Body of pancreas (tissue), 4 donors: ENCODE data around the gene RAD23B. TPM values are rescaled to one million over a fixed set of nuclear protein-coding genes. Genes with fewer than 3 reads are reported as not detected.

Experiments used
- ATAC-seq: fragments of 150-250 bp; one replicate; pipeline ENCODE4 v1.9.1; 2016
- DNase-seq, 4 donors: peaks; one replicate each; pipeline ENCODE4 v3.0.0-alpha.2; 2019
- H3K27ac ChIP-seq, 4 donors: fragments of 200-600 bp; sonication (generic); 1 replicate in 3 of 4; 2 replicates in 1 of 4; pipeline versions ENCODE4 v1.5.1 to v1.6.1; 2016 to 2019; ENCODE audit warnings: mild to moderate bottlenecking in 1 of 4, mixed read lengths in 1 of 4, moderate library complexity in 1 of 4
- H3K27me3 ChIP-seq, 2 donors: fragments of 200-600 bp; sonication (generic); one replicate each; pipeline ENCODE4 v1.6.0; 2016; ENCODE audit warnings: mild to moderate bottlenecking in 1 of 2
- H3K36me3 ChIP-seq, 2 donors: fragments of 200-600 bp; sonication (generic); replicated peaks in 1 of 2; 2 replicates each; pipeline ENCODE4 v1.5.1; 2016; ENCODE audit warnings: low read depth in 2 of 2; ENCODE audit not compliant: insufficient read depth in 1 of 2
- H3K4me1 ChIP-seq: fragments of 200-600 bp; sonication (generic); one replicate; pipeline ENCODE4 v1.6.0; 2016
- H3K4me3 ChIP-seq, 2 donors: fragments of 200-600 bp; sonication (generic); 1 replicate in 1 of 2; 2 replicates in 1 of 2; pipeline ENCODE4 v1.5.1; 2016 to 2019
- H3K9me3 ChIP-seq, 3 donors: fragments of 200-600 bp; sonication (generic); 1 replicate in 2 of 3; 2 replicates in 1 of 3; pipeline ENCODE4 v1.5.1; 2016
- CTCF ChIP-seq, 7 experiments: fragments of 450-650 bp in 4 of 7; fragments of 200-600 bp in 3 of 7; sonication (generic) in 3 of 7; IDR thresholded peaks; one replicate each; pipeline ENCODE4 v1.5.1; 2016 to 2019; ENCODE audit warnings: antibody characterized with exemption in 7 of 7
- POLR2A ChIP-seq, 3 donors: fragments of 450-650 bp; IDR thresholded peaks; one replicate each; pipeline ENCODE4 v1.6.1; 2016; ENCODE audit warnings: antibody characterized with exemption in 3 of 3, mild to moderate bottlenecking in 2 of 3
- WGBS, 2 donors: methylation state at CpG; one replicate each; pipeline ENCODE4 v1.1.5; 2017; 5-methylcytosine and 5-hydroxymethylcytosine counted together
- intact Hi-C: fragments of 100-400 bp; cut with DNase I; formaldehyde crosslinking; loops from one replicate; pipeline ENCODE4 v1.15.1; 2023
- total RNA-seq, 2 donors: library from RNA; depleted of rRNA; stranded (reverse); fragments of >200 nt; gene quantifications; one replicate each; pipeline ENCODE4 v1.1.0, GENCODE V29; 2016

The RAD23B gene
- total RNA-seq, 2 donors from 2014 or later = 47.1 to 50.6 TPM

DNA sequence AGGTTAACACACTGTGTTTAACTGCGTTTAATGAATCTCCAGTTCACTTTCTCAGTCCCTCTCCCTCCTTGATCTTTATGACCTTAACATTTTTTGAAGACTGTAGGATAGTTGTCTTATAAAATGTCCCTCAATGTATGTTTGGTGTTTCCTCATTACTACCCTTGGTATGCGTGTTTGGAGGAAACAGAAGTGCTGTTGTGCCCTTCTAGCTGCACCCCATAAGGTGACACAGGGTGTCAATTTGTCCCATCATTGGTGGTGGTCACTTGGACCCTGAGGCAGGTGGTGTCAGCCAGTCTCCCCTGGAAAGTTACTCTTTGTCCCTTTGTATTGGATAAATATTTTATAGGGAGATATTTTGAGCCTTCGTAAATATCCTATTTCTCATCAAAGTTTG is 52.3 kb downstream of the RAD23B start:
- Histone ChIP-seq H3K36me3 (peaks cover 0 to 21% of the 10 kb centered on the region in 2 donors), H3K9me3 (no peaks in the 10 kb centered on the region), H3K27me3 (no peaks in the 10 kb centered on the region), H3K4me1 (peaks cover 15% of the 10 kb centered on the region), H3K4me3 (no peak overlapping the region), H3K27ac (no peak overlapping the region)
- TF ChIP-seq CTCF (IDR thresholded peaks at IDR 0.05) (no peak), POLR2A (IDR thresholded peaks at IDR 0.05) (no peak)
- 91 to 94% methylated on average over 3 of the region's 3 CpGs for WGBS, 2 donors
- no peak for ATAC-seq
- intact Hi-C loops = no loop called here
- no peak for DNase-seq

DNA sequence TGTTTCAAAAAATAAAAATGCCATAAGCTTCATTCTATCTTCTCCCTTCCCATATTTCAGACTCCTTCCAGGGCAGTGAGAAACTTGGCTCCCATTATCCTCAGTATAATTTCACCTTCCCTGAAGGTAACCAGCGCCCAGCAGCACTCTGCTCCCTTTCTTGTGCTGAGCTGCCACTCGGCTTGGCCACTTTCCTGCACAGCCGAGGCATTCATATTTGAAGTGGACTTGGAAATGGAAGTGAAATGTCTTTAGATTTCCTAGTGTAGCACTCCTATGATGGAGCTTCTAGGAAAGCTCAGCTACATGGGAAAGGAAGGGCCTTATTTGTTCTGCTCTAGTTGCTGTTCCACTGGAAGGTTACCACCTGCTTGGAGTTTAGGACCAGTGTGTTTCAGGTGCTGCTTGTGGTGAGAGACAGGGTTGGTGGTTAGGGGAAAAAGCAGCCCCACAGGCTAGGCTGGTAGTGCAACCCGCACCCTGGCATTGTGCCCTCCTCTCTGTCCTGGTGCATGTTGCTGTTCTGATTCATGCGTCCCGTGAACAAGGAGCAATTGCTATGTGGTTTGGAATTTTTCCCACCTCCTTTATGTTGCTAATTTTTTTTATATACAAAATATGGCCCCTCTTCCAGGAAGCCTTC is 53.8 kb downstream of the RAD23B start:
- peaks cover 25% of the 10 kb centered on the region for H3K4me1 ChIP-seq
- H3K36me3 ChIP-seq = peaks cover 0 to 11% of the 10 kb centered on the region in 2 donors
- DNase-seq (peak; percentile 34 to 78 (median 50)), ATAC-seq (peak; percentile 19)
- H3K27me3 ChIP-seq = no peaks in the 10 kb centered on the region
- no peaks in the 10 kb centered on the region for H3K9me3 ChIP-seq
- no peak overlapping the region for H3K27ac ChIP-seq
- intact Hi-C loops = no loop called here
- H3K4me3 ChIP-seq = no peak overlapping the region
- TF ChIP-seq CTCF (IDR thresholded peaks at IDR 0.05) (peak in 1 of 7 experiments; percentile 2), POLR2A (IDR thresholded peaks at IDR 0.05) (no peak)
- WGBS, 2 donors = 47 to 48% methylated on average over 6 of the region's 6 CpGs

DNA sequence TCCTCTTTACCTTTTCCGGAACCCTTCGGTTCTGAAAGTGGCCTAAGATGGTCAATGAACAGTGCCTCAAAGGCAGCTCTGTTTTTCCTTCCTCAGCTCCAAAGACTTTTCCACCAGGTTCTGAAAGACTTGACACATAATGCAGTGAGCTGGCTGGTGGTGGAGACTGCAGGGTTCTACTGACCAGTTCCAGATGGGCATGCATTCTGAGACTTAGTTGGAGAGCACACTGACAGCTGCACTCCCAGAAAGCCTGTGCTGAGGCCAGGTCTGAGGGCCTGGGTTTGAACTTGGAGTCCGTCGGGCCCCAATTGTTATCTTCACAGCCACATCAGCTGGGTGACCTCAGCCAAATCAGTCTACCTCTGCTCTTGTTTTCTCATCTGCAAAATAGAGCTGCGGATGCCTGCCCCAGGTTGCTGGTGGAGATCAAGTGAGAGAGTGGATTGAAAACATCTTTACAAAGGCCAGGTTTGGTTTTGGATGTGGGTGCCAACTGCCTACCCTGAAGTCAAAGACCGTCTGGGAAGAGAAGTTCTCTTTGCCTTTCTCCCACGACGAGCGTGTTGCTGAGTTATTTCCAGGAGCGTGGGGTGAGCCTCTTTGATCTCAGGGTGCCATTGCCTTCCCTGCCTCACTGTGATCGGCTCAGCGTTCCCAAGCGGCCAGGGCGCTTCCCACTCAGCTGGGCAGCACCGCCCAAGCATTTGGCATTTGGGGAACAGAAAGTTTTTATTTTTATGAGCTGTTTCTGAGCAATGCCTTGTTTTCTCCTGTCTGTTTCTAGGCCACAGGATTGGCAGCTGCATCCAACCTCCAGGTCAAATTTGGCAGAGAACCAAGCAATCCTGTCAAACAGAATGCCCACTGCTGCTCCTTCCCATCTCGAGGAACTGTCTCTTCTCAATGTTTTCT is 54.9 kb downstream of the RAD23B start:
- DNase-seq (peak in 1 of 4 donors; percentile 19), ATAC-seq (no peak)
- Histone ChIP-seq H3K36me3 (peaks cover 0 to 8% of the 10 kb centered on the region in 2 donors), H3K4me3 (no peak overlapping the region), H3K27ac (no peak overlapping the region), H3K9me3 (no peaks in the 10 kb centered on the region), H3K4me1 (peaks cover 25% of the 10 kb centered on the region), H3K27me3 (no peaks in the 10 kb centered on the region)
- no peak for TF ChIP-seq CTCF (IDR thresholded peaks at IDR 0.05)
- no peak for TF ChIP-seq POLR2A (IDR thresholded peaks at IDR 0.05)
- intact Hi-C loops = no loop called here
- WGBS, 2 donors = 74 to 75% methylated on average over 14 to 16 of the region's 16 CpGs

- no peak for DNase-seq
- Histone ChIP-seq H3K9me3 (no peaks in the 10 kb centered on the region), H3K4me3 (no peak overlapping the region), H3K27me3 (no peaks in the 10 kb centered on the region), H3K27ac (no peak overlapping the region), H3K4me1 (peaks cover 25% of the 10 kb centered on the region), H3K36me3 (peaks cover 0 to 4% of the 10 kb centered on the region in 2 donors)
- intact Hi-C loops = no loop called here
- 88 to 95% methylated on average over 7 of the region's 7 CpGs for WGBS, 2 donors
- TF ChIP-seq POLR2A (IDR thresholded peaks at IDR 0.05) = no peak
- no peak for TF ChIP-seq CTCF (IDR thresholded peaks at IDR 0.05)
- no peak for ATAC-seq
Measured at GRCh38 chr9:107338911-107339659, 56.0 kb downstream of the RAD23B start.
